ENCODE measurements around the gene SAP30. TPM values are rescaled to one million over a fixed set of nuclear protein-coding genes. Genes with fewer than 3 reads are reported as not detected.

Gene SAP30
- polyA plus RNA-seq, 6 donors from 2014 or later = 2.0 to 7.4 (median 4.5) TPM

GRCh38 chr4:173411106-173411693 lies 40.4 kb downstream of the SAP30 start:
- H3K27me3 Mint-ChIP-seq = no peaks in the 10 kb centered on the region
- H3K4me1 Mint-ChIP-seq = no peaks in the 10 kb centered on the region
- no peak overlapping the region for H3K4me3 Mint-ChIP-seq
- H3K9me3 Mint-ChIP-seq = no peaks in the 10 kb centered on the region
- no peak overlapping the region for H3K27ac Mint-ChIP-seq
- ATAC-seq (ENCODE audit: low read depth in 2 of 2) (no peak), DNase-seq (no peak)
- H3K36me3 Mint-ChIP-seq = no peaks in the 10 kb centered on the region

- Mint-ChIP-seq H3K9me3 (no peaks in the 10 kb centered on the region), H3K27ac (no peak overlapping the region), H3K4me3 (no peak overlapping the region), H3K36me3 (no peaks in the 10 kb centered on the region), H3K4me1 (no peaks in the 10 kb centered on the region), H3K27me3 (no peaks in the 10 kb centered on the region)
- DNase-seq (no peak), ATAC-seq (ENCODE audit: low read depth in 2 of 2) (no peak)
These were observed 42.3 kb downstream of the SAP30 start for GRCh38 chr4:173413036-173413435.

- ATAC-seq (ENCODE audit: low read depth in 2 of 2) = no peak
- H3K9me3 Mint-ChIP-seq = no peaks in the 10 kb centered on the region
- DNase-seq = no peak
- H3K36me3 Mint-ChIP-seq = no peaks in the 10 kb centered on the region
- H3K4me3 Mint-ChIP-seq = no peak overlapping the region
- peaks cover 7 to 11% (median 8%) of the 10 kb centered on the region in 3 donors for H3K4me1 Mint-ChIP-seq
- H3K27ac Mint-ChIP-seq = no peak overlapping the region
- no peaks in the 10 kb centered on the region for H3K27me3 Mint-ChIP-seq
These were observed 43.7 kb downstream of the SAP30 start for GRCh38 chr4:173414456-173414855.

- Mint-ChIP-seq H3K4me1 (peaks cover 7 to 11% (median 8%) of the 10 kb centered on the region in 3 donors), H3K9me3 (no peaks in the 10 kb centered on the region), H3K4me3 (no peak overlapping the region), H3K27ac (no peak overlapping the region), H3K27me3 (no peaks in the 10 kb centered on the region), H3K36me3 (no peaks in the 10 kb centered on the region)
- ATAC-seq (ENCODE audit: low read depth in 2 of 2) (no peak), DNase-seq (no peak)
These were observed 44.3 kb downstream of the SAP30 start for GRCh38 chr4:173415092-173415491.

- peaks cover 7 to 11% (median 8%) of the 10 kb centered on the region in 3 donors for H3K4me1 Mint-ChIP-seq
- H3K9me3 Mint-ChIP-seq = no peaks in the 10 kb centered on the region
- no peak for ATAC-seq (ENCODE audit: low read depth in 2 of 2)
- H3K27me3 Mint-ChIP-seq = no peaks in the 10 kb centered on the region
- H3K27ac Mint-ChIP-seq = no peak overlapping the region
- H3K36me3 Mint-ChIP-seq = no peaks in the 10 kb centered on the region
- no peak for DNase-seq
- no peak overlapping the region for H3K4me3 Mint-ChIP-seq
These were observed 45.3 kb downstream of the SAP30 start for GRCh38 chr4:173415885-173416653.

- ATAC-seq (ENCODE audit: low read depth in 2 of 2) (no peak), DNase-seq (no peak)
- Mint-ChIP-seq H3K4me3 (no peak overlapping the region), H3K36me3 (no peaks in the 10 kb centered on the region), H3K27me3 (no peaks in the 10 kb centered on the region), H3K9me3 (no peaks in the 10 kb centered on the region), H3K4me1 (peaks cover 7 to 11% (median 8%) of the 10 kb centered on the region in 3 donors), H3K27ac (no peak overlapping the region)
These were observed 47.1 kb downstream of the SAP30 start for GRCh38 chr4:173417833-173418232.

- Mint-ChIP-seq H3K9me3 (peaks cover 0 to under 1% (median 0%) of the 10 kb centered on the region in 7 donors), H3K4me3 (peak overlapping the region in 1 of 8 donors; percentile 11), H3K27ac (no peak overlapping the region), H3K36me3 (no peaks in the 10 kb centered on the region), H3K4me1 (peaks cover 7 to 11% (median 8%) of the 10 kb centered on the region in 3 donors), H3K27me3 (no peaks in the 10 kb centered on the region)
- ATAC-seq (ENCODE audit: low read depth in 2 of 2) (peak; percentile 43 to 56), DNase-seq (no peak)
These were observed 47.9 kb downstream of the SAP30 start for GRCh38 chr4:173418639-173419038.

GRCh38 chr4:173420324-173420752 lies 49.6 kb downstream of the SAP30 start:
- Mint-ChIP-seq H3K9me3 (peaks cover 0 to 2% (median 0%) of the 10 kb centered on the region in 7 donors), H3K4me1 (peaks cover 7 to 11% (median 8%) of the 10 kb centered on the region in 3 donors), H3K27ac (no peak overlapping the region), H3K27me3 (no peaks in the 10 kb centered on the region), H3K4me3 (no peak overlapping the region), H3K36me3 (no peaks in the 10 kb centered on the region)
- DNase-seq = no peak
- no peak for ATAC-seq (ENCODE audit: low read depth in 2 of 2)

GRCh38 chr4:173420801-173421200 lies 50.0 kb downstream of the SAP30 start:
- Mint-ChIP-seq H3K27ac (peak overlapping the region in 1 of 6 donors; percentile 3), H3K4me3 (no peak overlapping the region), H3K36me3 (no peaks in the 10 kb centered on the region), H3K27me3 (peaks cover 0 to 2% (median 0%) of the 10 kb centered on the region in 3 donors), H3K4me1 (peaks cover 7 to 11% (median 8%) of the 10 kb centered on the region in 3 donors), H3K9me3 (peaks cover 0 to 2% (median 0%) of the 10 kb centered on the region in 7 donors)
- DNase-seq (no peak), ATAC-seq (ENCODE audit: low read depth in 2 of 2) (no peak)

- Mint-ChIP-seq H3K9me3 (peaks cover 0 to 2% (median 0%) of the 10 kb centered on the region in 7 donors), H3K4me3 (no peak overlapping the region), H3K27ac (no peak overlapping the region), H3K36me3 (no peaks in the 10 kb centered on the region), H3K4me1 (no peaks in the 10 kb centered on the region), H3K27me3 (peaks cover 0 to 3% (median 0%) of the 10 kb centered on the region in 3 donors)
- no peak for DNase-seq
- no peak for ATAC-seq (ENCODE audit: low read depth in 2 of 2)
These were observed 54.4 kb downstream of the SAP30 start for GRCh38 chr4:173424899-173425805.

- Mint-ChIP-seq H3K27ac (no peak overlapping the region), H3K36me3 (no peaks in the 10 kb centered on the region), H3K9me3 (peaks cover 0 to 5% (median 2%) of the 10 kb centered on the region in 7 donors), H3K4me1 (no peaks in the 10 kb centered on the region), H3K27me3 (peaks cover 0 to 3% (median 0%) of the 10 kb centered on the region in 3 donors), H3K4me3 (no peak overlapping the region)
- DNase-seq (no peak), ATAC-seq (ENCODE audit: low read depth in 2 of 2) (no peak)
These were observed 55.3 kb downstream of the SAP30 start for GRCh38 chr4:173426064-173426463.
